H9 (cell line): Measurements from ENCODE around the gene DCAF6. TPM values are rescaled to one million over a fixed set of nuclear protein-coding genes. Genes with fewer than 3 reads are reported as not detected.

Source experiments
- DNase-seq: peaks from one replicate; pipeline ENCODE4 v3.0.0-alpha.2; 2017
- H2AFZ ChIP-seq: one replicate; pipeline ENCODE4 v1.6.1; 2013; ENCODE audit warnings: mild to moderate bottlenecking, low read length, control low read depth, moderate library complexity
- H2AK5ac ChIP-seq: 2 replicates; pipeline ENCODE4 v1.6.1; 2013; ENCODE audit warnings: low read length, control low read depth, mixed read lengths; ENCODE audit not compliant: insufficient read length
- H2BK120ac ChIP-seq: one replicate; pipeline ENCODE4 v1.6.1; 2013; ENCODE audit warnings: low read depth, mild to moderate bottlenecking, low read length, control low read depth, inconsistent platforms; ENCODE audit not compliant: poor library complexity, severe bottlenecking
- H2BK12ac ChIP-seq: 2 replicates; pipeline ENCODE4 v1.6.1; 2013; ENCODE audit warnings: low read length, control low read depth, mixed read lengths, low read depth; ENCODE audit not compliant: insufficient read length
- H2BK15ac ChIP-seq: 2 replicates; pipeline ENCODE4 v1.6.1; 2013; ENCODE audit warnings: low read depth, low read length, control low read depth
- H2BK20ac ChIP-seq: one replicate; pipeline ENCODE4 v1.6.1; 2013; ENCODE audit warnings: low read depth, mild to moderate bottlenecking, low read length, control low read depth, inconsistent platforms; ENCODE audit not compliant: poor library complexity, severe bottlenecking
- H2BK5ac ChIP-seq: 2 replicates; pipeline ENCODE4 v1.6.1; 2013; ENCODE audit warnings: low read length, control low read depth, mixed read lengths; ENCODE audit not compliant: insufficient read length
- H3K14ac ChIP-seq: 2 replicates; pipeline ENCODE4 v1.6.1; 2013; ENCODE audit warnings: low read length, control low read depth; ENCODE audit not compliant: insufficient read depth
- H3K18ac ChIP-seq: 2 replicates; pipeline ENCODE4 v1.6.1; 2013; ENCODE audit warnings: low read depth, mild to moderate bottlenecking, mixed read lengths, low read length, control low read depth; ENCODE audit not compliant: insufficient read length
- H3K23ac ChIP-seq: 2 replicates; pipeline ENCODE4 v1.6.1; 2013; ENCODE audit warnings: low read length, control low read depth, mixed read lengths, low read depth; ENCODE audit not compliant: insufficient read length
- H3K23me2 ChIP-seq: 2 replicates; pipeline ENCODE4 v1.6.1; 2013; ENCODE audit warnings: low read depth, mild to moderate bottlenecking, mixed read lengths, low read length, control low read depth; ENCODE audit not compliant: insufficient read length, poor library complexity, severe bottlenecking
- H3K27ac ChIP-seq: 2 replicates; pipeline ENCODE4 v1.5.1; 2013; ENCODE audit warnings: low read length, control low read depth, mixed read lengths, low read depth; ENCODE audit not compliant: insufficient read length
- H3K27me3 ChIP-seq: 2 replicates; pipeline ENCODE4 v1.6.1; 2013; ENCODE audit warnings: low read length, control low read depth, inconsistent platforms; ENCODE audit not compliant: insufficient read depth
- H3K4ac ChIP-seq: 2 replicates; pipeline ENCODE4 v1.6.1; 2013; ENCODE audit warnings: low read depth, mild to moderate bottlenecking, control low read depth, inconsistent platforms, low read length, moderate library complexity
- H3K4me1 ChIP-seq: 2 replicates; pipeline ENCODE4 v1.6.1; 2013; ENCODE audit warnings: low read length, control low read depth, inconsistent platforms; ENCODE audit not compliant: insufficient read depth
- H3K4me2 ChIP-seq: 2 replicates; pipeline ENCODE4 v1.6.1; 2013; ENCODE audit warnings: low read length, control low read depth, mixed read lengths; ENCODE audit not compliant: insufficient read length, insufficient read depth
- H3K56ac ChIP-seq: 2 replicates; pipeline ENCODE4 v1.6.1; 2013; ENCODE audit warnings: low read depth, mild to moderate bottlenecking, mixed read lengths, low read length, control low read depth; ENCODE audit not compliant: insufficient read length
- H3K79me1 ChIP-seq: 2 replicates; pipeline ENCODE4 v1.6.1; 2013; ENCODE audit warnings: low read depth, mild to moderate bottlenecking, moderate library complexity, low read length, control low read depth, inconsistent platforms; ENCODE audit not compliant: insufficient read depth, poor library complexity, severe bottlenecking
- H3K79me2 ChIP-seq: 2 replicates; pipeline ENCODE4 v1.6.1; 2013; ENCODE audit warnings: low read length, control low read depth, inconsistent platforms; ENCODE audit not compliant: insufficient read depth
- H3K9ac ChIP-seq: 2 replicates; pipeline ENCODE4 v1.6.1; 2013; ENCODE audit warnings: low read length, control low read depth, mixed read lengths; ENCODE audit not compliant: insufficient read length; ENCODE audit errors: extremely low read depth
- H3K9me3 ChIP-seq: one replicate; pipeline ENCODE4 v1.6.1; 2013; ENCODE audit warnings: low read depth, low read length, inconsistent platforms; ENCODE audit not compliant: control insufficient read depth
- H3T11ph ChIP-seq: one replicate; pipeline ENCODE4 v1.6.1; 2013; ENCODE audit warnings: mild to moderate bottlenecking, low read length, control low read depth, inconsistent platforms
- H4K20me1 ChIP-seq: one replicate; pipeline ENCODE4 v1.6.1; 2013; ENCODE audit not compliant: control insufficient read depth, insufficient read length, insufficient read depth
- H4K5ac ChIP-seq: 2 replicates; pipeline ENCODE4 v1.6.1; 2013; ENCODE audit warnings: low read depth, mild to moderate bottlenecking, mixed read lengths, low read length, control low read depth; ENCODE audit not compliant: insufficient read length
- H4K8ac ChIP-seq: replicated peaks from 2 replicates; pipeline ENCODE4 v1.6.1; 2013; ENCODE audit warnings: low read length, control low read depth, mixed read lengths, low read depth; ENCODE audit not compliant: insufficient read length
- H4K91ac ChIP-seq: 2 replicates; pipeline ENCODE4 v1.6.1; 2013; ENCODE audit warnings: low read depth, mild to moderate bottlenecking, moderate library complexity, mixed read lengths, low read length, control low read depth; ENCODE audit not compliant: insufficient read length
- H3K27ac Mint-ChIP-seq, 3 experiments: 2 replicates in 2 of 3; 3 replicates in 1 of 3; pipeline ENCODE4 v1.8.0; 2020 to 2021; ENCODE audit warnings: mixed read lengths in 3 of 3, mild to moderate bottlenecking in 1 of 3, moderate library complexity in 1 of 3
- H3K27me3 Mint-ChIP-seq: 2 replicates; pipeline ENCODE4 v1.8.0; 2021; ENCODE audit warnings: low read depth, mild to moderate bottlenecking, moderate library complexity, mixed read lengths
- H3K36me3 Mint-ChIP-seq, 3 experiments: 2 replicates in 2 of 3; 3 replicates in 1 of 3; pipeline ENCODE4 v1.8.0; 2020 to 2021; ENCODE audit warnings: low read depth in 3 of 3, mixed read lengths in 3 of 3; ENCODE audit not compliant: insufficient read depth in 1 of 3
- H3K4me1 Mint-ChIP-seq, 2 experiments: 2 replicates each; pipeline ENCODE4 v1.8.0; 2020; ENCODE audit warnings: mixed read lengths in 2 of 2
- H3K4me3 Mint-ChIP-seq, 2 experiments: 2 replicates in 1 of 2; 3 replicates in 1 of 2; pipeline ENCODE4 v1.8.0; 2020 to 2021; ENCODE audit warnings: mild to moderate bottlenecking in 2 of 2, mixed read lengths in 2 of 2, moderate library complexity in 1 of 2
- H3K9me3 Mint-ChIP-seq, 2 experiments: 2 replicates in 1 of 2; 3 replicates in 1 of 2; pipeline ENCODE4 v1.8.0; 2020; ENCODE audit warnings: mild to moderate bottlenecking in 2 of 2, mixed read lengths in 2 of 2, moderate library complexity in 1 of 2
- CTCF ChIP-seq: fragments of 200-600 bp; sonication (generic); conservative IDR thresholded peaks from 3 replicates; pipeline ENCODE4 v1.8.0; 2021; ENCODE audit warnings: antibody characterized with exemption, mild to moderate bottlenecking
- WGBS: extraction: QIAGEN DNeasy Blood & Tissue Kit; methylation state at CpG from one replicate; pipeline ENCODE4 v1.1.7; 2013; ENCODE audit warnings: missing lambda C conversion rate, low lambda C conversion rate, mixed read lengths; ENCODE audit not compliant: insufficient read length; ENCODE audit errors: extremely low coverage; 5-methylcytosine and 5-hydroxymethylcytosine counted together
- total RNA-seq: library from RNA; stranded (reverse); gene quantifications from 2 replicates; pipeline ENCODE4 v1.2.1, GENCODE V29; 2021

The DCAF6 gene
- total RNA-seq, 1 experiment from 2014 or later = 16.0 TPM

- no peak for TF ChIP-seq CTCF
- Histone ChIP-seq H3K9me3 (no peaks in the 10 kb centered on the region), H4K8ac (no peak within 1 kb of the TSS), H2AFZ (peak within 1 kb of the TSS; percentile 82), H3K9ac (peak within 1 kb of the TSS; percentile 94), H3K14ac (peak within 1 kb of the TSS; percentile 92), H4K91ac (no peak within 1 kb of the TSS), H3K23ac (no peak within 1 kb of the TSS), H3K79me2 (peaks cover 7% of the 10 kb centered on the region; the same call in 1 of the 2 replicates), H3K4ac (no peak within 1 kb of the TSS; the same call in 1 of the 2 replicates), H2BK15ac (no peak within 1 kb of the TSS), H4K5ac (peak within 1 kb of the TSS; percentile 29), H2BK120ac (no peak within 1 kb of the TSS), H3K56ac (peak within 1 kb of the TSS; percentile 2), H3K27ac (peak within 1 kb of the TSS; percentile 52), H3K27me3 (no peaks in the 10 kb centered on the region), H2BK5ac (no peak within 1 kb of the TSS), H3K79me1 (no peaks in the 10 kb centered on the region), H2BK12ac (no peak within 1 kb of the TSS), H4K20me1 (no peaks in the 10 kb centered on the region), H3K23me2 (peaks cover 11% of the 10 kb centered on the region), H2BK20ac (no peak within 1 kb of the TSS), H3K18ac (peak within 1 kb of the TSS; percentile 98), H3K4me2 (peak within 1 kb of the TSS; percentile 87), H3T11ph (peak within 1 kb of the TSS; percentile 84), H3K4me1 (0 out of 2 replicates have a peak, but pooled peaks cover 3% of the 10 kb centered on the region), H2AK5ac (no peak within 1 kb of the TSS)
- Mint-ChIP-seq H3K4me3 (peak within 1 kb of the TSS; percentile 88 to 97), H3K36me3 (peaks cover 0 to 8% (median 3%) of the 10 kb centered on the region in 3 experiments; a peak in 4 of 7 replicates), H3K9me3 (peaks cover 0 to 3% of the 10 kb centered on the region in 2 experiments; a peak in 1 of 5 replicates), H3K4me1 (peaks cover 19 to 24% of the 10 kb centered on the region in 2 experiments), H3K27ac (peak within 1 kb of the TSS; percentile 100), H3K27me3 (no peaks in the 10 kb centered on the region)
- DNase-seq = peak; percentile 59
- no CpG with 5 or more reads among the region's 51 CpGs for WGBS
Measured at GRCh38 chr1:167936930-167937708, 636 bp downstream of the DCAF6 start, which contains the start of gene MPC2. Gene MPC2 (minus strand): TSS chr1:167937072. CDS start chr1:167935841, 1,231 bp downstream.
